GM18511 (cell line): ENCODE results near the gene IRAG1.
A peak's percentile ranks its signal among the peaks of the same experiment; 100 is the strongest.

Experiments
- ATAC-seq: cut with Tn5 transposase; IDR thresholded peaks from one replicate; pipeline ENCODE4 v1.9.1; 2021; ENCODE audit warnings: mild to moderate bottlenecking, moderate library complexity; ENCODE audit not compliant: unreplicated experiment

Gene IRAG1, protein sequence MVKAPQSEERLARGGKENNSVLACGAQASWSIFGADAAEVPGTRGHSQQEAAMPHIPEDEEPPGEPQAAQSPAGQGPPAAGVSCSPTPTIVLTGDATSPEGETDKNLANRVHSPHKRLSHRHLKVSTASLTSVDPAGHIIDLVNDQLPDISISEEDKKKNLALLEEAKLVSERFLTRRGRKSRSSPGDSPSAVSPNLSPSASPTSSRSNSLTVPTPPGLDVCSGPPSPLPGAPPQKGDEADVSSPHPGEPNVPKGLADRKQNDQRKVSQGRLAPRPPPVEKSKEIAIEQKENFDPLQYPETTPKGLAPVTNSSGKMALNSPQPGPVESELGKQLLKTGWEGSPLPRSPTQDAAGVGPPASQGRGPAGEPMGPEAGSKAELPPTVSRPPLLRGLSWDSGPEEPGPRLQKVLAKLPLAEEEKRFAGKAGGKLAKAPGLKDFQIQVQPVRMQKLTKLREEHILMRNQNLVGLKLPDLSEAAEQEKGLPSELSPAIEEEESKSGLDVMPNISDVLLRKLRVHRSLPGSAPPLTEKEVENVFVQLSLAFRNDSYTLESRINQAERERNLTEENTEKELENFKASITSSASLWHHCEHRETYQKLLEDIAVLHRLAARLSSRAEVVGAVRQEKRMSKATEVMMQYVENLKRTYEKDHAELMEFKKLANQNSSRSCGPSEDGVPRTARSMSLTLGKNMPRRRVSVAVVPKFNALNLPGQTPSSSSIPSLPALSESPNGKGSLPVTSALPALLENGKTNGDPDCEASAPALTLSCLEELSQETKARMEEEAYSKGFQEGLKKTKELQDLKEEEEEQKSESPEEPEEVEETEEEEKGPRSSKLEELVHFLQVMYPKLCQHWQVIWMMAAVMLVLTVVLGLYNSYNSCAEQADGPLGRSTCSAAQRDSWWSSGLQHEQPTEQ

DNA sequence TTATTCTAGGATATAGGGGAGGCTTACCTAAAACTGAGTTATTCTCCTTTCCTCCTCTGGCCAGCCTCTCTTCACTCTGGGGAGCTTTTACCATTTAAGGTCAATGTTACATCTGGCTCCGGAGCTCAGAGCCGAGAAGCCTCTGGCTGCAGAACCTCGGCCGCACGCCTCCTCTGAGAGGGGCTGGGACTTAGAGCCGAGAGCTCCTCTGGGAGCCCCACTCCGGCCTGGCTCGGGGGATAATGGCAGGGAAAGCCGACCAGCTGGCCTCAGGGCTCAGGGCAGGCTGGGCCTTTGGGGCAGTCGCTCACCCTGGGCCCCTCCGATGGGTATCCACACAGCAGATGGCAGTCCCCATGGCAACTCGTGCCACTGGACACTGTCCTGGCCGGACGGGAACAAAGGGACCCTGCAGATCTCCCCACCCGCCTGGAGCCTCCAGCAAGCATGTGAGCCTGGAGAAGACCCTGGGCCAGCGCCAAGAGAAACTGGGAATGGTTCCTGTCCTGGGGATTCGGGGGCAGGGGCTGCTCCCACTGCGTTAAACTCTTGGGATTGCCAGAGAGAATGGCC lies at the start of gene IRAG1:
IRAG1 (minus strand) TSS at position 247 of the 573 bp plus-strand sequence; CDS start at position 94, 153 bp downstream.
- no peak for ATAC-seq

DNA sequence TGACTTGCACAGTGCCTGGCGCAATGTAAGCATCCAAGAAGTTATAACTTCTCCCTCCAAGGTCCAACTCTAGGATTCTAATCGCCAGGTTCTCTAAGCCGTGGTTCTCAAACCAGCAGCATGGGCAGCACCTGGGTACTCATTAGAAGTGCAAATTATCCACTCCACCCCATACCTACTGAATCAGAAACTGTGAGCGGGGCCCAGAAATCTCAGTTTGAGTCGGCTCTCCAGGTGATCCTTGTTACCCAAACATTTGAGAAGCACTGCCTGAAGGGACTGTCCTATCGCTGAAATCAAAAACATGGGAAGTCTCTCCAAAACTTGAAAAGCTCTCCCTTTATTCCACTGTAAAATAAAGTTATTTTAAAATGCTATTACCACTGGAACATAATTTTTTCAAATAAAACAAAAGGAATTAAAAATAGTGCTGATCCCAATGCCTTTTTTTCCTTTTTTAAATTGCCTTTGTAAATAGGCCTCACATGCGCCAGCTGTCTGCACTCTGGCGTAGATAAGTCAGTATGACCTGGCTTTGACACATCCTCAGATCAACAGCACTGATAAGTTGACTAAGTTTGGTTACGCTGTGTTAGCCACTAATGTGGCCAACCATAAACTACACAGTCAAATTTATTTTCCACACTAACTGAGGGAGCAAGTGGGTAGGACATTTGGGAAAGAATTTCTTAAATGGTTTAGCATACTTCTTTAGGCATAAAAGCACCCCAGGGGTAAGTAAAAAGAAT lies 49.1 kb upstream of the IRAG1 start:
- no peak for ATAC-seq

DNA sequence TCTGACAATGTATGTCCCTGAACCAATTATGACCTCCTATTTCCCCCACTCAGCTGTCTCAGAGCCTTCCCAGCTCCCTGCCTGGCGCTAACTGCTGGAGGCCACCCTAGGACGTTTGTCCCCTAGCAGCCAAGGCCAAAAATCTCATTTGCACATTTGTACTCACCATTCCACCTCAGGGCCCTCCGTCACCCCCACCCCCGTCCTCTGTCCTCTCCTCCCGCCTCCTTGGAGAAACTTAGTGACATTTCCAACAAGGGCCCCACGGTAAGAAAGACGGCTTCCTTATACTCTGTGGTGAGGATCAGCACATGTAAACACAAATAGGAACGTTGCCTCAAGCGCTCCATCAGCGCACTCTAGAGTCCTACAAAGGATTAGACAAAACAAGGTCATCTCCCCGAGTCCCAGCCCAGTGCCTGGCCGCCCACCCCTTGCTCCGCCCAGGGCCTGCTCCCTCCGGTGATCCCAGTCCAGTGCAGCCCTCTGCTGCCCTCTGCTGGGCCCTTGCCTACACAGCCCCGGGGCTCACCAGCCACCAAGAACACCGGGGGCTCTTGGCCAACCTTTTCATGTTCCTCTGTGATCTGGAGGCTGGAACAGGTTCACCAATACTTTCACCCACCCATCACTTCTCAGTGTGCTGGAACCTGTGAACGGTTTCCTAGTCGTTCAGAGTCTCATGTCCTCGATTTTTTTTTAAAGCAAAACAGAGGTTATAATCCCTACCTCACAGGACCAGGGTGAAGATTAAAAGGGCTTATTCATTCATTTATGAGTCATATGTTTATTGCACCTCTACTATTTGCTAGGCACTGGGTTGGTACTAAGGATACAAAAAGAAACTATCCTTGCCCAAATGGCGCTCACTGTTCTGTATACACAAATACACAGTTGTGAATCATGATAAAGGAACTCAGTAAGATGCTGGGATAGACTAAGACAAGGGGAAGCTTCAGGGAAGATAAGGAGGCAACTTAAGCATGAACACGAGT lies 42.2 kb upstream of the IRAG1 start:
- peak; percentile 97 for ATAC-seq

DNA sequence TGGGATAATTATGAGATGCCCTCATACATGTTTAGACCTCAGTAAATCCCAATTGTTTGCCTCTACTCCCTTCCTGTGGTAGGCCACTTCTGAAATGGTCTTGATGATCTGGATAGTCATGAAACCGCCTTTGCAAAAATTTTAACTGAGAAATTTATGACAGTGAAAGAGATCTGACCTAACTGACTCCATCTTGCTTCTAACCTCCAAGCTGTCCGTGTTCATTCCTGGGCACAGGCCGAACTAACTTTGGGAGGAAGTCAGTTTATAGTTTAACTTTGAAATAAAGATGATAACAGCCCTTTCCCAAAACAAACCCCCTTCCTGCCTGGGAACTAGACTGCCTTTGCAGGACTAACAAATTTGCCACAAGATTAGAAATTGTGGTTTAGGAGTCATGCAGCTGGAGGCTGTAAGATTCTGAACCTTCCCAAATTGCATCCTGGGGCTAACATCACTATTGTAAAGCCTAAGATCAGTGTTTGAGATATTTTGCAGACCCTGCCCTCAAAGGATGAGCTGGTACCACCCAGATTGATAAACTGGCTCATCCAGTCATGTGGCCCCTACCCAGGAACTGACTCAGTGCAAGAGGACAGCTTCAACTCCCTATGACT lies 37.6 kb upstream of the IRAG1 start:
- ATAC-seq: no peak

DNA sequence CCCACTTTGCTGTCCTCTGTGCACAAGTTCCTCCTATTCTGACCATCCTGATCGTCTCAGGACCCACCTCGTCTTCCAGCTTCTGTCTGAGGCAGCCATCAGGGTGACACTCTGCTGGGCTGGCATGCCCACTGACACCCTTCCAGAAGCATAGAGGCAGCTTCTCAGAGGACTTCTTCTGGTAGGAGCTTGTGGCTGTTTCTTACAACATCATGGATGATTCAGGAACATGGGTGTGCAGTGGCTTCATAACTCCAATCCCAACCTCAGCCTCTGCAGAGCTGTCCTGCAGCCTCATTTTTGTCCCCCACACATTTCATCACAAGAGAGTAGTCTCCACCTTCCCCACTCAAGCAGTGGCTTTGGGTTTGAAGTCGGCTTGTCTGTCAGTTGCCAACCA lies 36.6 kb upstream of the IRAG1 start:
- ATAC-seq: no peak

DNA sequence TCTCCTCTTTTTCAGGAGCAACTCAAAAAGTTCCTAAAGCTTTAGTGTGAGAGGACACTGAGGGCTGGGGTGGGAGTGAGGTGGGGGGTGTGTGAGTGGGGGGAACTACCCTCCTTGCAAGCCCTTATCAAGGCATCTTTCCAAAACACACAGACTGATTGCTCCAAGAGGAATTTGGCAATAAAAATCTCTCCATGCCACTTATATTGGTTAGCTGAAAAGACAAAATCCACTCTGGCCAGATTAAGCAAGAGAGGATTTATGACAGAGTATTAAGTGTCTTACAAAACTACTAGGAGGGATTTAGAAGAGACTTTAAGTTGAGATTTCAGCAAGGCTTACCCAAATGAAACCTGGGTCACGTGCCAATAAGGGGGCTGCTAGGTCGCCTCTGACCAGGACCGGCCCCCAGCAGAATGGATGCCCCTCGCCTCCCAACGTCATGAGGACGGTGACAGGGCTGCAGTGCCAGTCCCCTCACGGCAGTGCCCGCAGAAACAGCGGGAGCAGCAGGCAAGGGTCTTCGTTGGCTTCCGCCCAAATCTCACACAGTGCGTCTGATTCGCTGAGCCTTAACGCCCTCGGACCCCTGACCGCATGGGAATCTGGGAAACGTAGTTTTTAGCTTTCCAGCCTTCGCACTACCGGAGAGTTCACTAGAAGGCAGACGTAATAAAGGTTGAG lies 35.4 kb upstream of the IRAG1 start:
- ATAC-seq: no peak

DNA sequence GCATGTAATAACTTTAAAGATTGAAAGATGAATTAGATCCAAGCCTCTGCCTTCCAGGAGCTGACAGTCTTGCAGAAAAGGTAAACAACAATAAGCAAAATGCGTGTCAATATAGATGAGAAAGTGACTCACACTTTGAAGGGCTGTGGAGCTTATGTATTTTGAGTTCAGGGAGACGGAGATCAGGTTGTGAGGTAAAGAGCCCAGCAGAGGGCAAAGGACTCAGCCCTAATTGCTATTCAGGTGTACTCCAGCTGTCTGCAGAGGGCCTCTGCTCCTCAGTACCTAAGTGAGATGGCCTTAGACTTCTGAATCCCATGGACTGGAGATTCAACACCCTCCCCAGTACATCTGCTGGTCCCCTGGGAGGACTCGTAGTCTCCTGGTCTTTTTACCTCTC lies 34.6 kb upstream of the IRAG1 start:
- no peak for ATAC-seq

DNA sequence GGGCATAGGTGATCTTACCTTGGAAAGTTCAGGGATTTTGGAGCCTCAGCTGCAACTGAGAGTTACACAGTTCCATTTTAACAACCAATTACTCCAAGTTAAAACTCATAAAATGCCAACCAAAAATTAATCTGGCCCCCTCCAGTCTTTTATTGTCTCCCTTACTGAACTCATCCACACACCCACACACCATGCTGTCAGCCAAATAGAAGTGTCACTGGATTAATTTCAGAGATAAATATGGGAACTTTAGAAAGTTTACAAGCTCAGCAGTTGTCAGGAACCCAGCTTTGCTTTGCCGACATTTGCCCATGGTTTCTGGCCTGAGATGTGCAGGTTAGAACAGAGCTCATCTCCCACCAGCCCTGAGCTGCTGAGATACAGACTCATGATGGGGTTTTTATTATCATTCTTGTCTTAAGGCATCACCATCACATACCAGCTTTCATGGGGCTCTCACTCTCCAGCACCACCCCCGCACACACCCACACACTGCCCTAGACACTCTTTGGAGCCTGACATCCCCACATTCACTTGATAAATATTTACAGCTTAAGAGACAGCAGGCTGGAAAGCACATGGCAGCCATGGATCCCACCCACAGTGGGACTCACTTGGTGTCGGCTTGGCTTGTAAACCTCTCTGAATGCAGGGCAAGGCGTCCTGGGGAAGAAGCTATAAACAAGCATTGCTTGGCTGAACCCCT lies 33.7 kb upstream of the IRAG1 start:
- no peak for ATAC-seq

DNA sequence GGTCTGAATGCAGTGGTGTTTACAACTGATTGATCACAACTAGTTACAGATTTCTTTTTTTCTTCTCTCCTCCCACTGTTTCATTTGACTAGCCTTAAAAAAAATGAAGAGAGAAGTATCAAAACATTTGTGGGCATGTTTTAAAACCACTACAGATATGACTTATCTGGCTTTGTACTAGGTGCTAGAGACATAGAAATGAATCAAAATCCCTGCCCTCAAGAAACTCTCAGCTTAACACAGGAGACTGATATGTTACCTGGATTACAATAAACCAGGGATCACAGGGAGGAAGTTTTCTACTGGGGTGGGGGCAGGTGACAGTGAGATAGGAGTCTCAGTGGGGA lies 32.3 kb upstream of the IRAG1 start:
- no peak for ATAC-seq

DNA sequence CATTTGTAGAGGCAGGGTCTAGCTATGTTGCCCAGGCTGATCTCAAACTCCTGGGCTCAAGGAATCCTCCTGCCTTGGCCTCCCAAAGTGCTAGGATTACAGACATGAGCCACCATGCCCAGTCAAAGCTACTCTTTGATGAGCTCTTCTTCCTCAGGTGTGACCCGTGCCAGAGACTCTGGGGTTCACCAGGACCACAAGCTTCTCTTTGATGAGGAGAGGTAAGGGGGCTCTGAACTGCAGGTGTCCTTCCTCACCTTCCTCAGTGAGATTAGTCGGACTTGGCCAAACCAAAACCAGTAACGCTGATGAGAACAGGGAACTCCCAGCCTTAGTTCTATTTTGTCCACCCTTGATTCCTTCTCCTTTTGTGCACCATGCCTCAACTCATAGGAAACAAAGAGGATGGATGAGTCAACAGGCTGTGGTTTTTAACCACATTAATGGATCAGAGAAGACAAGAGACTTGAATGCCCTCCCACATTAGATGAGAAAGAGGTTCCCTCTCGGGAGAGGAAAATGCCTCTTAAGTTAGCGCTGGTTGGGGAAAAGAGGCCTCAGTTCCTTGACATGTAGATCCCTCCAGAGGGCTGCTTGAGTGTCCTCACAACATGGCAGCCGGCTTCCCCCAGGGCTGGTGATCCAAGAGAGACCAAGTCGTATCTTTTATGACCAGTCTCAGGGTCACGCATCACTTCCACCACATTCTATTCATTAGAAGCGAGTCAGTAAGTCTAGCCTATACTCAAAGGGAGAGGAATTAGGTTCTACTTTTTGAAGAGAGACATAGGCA lies 31.8 kb upstream of the IRAG1 start:
- ATAC-seq: no peak

DNA sequence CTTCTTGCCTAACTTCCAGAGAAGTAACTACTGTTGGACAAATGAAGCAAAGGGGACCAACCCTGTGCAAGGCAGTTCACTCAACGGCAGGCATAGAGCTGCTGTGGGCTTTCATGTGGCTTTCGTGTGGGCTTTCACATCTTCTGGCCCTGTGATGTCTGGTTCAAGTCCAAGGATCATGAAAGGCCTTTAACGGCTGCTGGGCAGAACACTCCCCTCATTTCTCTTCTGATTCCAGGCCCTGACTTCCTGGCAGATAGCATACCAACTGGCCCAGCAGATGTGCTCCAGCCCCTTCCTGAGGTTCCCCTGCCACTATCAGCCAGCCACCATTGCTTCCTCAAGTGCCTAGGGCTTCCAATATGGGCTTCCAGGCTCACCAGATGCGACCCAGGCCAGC lies 28.8 kb upstream of the IRAG1 start:
- ATAC-seq: no peak

DNA sequence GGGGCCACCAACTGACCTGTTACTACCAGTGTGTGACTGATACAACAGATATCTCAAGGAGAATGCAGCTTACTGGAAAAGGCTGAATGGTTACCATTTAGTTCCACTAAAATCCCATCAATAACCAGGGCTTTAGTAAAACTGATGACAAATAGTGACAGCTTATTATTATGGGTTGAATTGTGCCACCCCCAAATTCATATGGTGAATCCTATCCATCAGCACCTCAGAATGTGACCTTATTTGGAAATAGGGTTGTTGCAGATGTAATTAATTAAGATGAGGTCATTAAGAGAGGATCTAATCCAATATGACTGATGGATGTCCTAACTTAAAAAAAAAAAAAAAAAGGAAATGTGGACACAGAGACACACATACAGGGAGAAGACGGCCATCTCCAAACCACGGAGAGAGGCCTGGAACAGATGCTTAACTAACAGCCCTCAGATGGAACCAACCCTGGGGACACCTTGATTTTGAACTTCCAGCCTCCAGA lies 27.4 kb upstream of the IRAG1 start:
- ATAC-seq: no peak

DNA sequence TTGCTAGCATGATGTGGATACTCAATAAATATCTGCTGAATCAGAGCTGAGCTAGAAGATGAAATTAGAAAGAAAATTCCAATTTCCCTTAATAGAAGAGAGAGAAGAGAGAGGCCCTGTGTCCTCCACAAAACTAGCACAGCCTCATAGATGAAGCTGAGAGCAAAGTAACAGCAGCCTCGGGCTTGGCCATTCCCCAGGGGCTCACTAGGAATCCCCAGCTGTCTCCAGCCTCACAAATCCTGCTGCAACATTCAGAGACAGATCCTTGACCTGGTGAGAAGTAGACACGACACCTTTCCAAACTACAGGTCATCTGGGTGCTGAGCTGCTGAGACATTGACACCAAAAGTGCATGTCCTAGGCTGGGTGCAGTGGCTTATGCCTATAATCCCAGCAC lies 26.1 kb upstream of the IRAG1 start:
- ATAC-seq: no peak

DNA sequence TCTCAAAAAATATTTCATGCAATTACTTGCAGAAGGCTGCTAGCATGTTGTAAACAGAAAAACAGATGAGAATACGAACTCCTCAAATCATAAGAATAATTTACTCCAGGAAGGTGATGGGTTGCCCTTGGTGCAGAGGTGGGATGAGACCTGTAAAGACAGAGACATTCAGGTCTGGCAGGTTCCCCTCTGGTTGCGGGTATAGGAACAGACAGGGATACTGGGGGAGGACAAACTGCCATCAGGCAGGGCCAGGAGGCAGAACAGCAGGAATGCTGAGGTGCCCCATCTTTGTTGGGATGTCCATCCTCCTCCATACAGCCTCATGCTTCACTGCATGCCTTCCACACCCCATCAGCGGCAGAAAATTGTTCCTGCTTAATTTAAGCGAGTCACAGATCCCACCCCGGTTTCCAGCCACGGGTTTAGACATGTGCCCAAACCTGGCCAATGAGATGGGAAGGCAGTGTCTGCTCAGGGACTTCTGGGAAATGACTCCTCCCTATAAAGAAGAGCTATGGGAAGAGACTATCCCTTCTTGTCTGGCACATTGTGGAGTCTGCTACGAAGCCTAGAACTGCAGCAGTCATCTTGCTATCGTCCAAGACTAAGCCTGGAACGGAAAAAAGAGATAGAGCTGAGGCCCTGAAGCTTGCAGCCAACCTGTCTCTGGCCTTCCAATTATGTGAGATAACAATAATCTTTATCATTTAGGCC lies 23.1 kb upstream of the IRAG1 start:
- ATAC-seq: no peak

DNA sequence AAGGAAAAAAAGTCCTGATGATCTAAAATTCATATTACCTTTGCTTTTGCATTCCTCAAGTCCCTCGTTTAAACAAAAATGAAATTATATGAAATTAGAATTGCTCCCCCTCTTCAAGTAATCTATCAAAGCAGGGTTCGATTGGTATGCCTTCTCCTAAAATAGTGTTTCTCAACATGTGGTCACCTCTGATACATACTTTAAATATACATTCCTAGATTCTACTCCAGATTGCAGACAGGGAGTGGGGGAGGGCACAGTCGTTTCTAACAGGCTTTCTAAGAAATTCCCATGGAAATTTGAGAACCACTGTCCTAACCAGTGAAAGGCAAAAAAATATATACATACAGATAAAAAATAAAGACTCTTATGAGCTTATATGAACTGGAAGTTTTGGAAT lies 22.6 kb upstream of the IRAG1 start:
- no peak for ATAC-seq

DNA sequence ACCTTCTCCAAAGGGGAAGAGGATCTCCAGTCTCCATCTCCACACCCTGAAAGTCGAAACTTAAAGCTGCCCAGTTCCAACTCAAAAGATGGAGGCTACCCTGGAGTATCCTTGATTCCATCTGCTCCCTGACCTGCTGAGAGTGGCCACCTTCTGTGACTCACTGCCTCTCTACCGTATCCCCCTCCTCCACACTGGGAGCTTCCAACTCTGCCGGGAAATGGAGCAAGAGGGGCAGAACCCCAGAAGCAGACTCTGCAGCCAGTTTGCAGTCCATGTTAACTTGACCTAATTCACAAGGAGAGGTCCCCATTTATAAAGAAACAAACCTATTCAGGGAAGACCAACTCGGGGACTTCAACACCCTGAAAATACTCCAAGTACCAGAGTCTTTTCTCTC lies 22.0 kb upstream of the IRAG1 start:
- ATAC-seq: no peak
